ENCODE results near the gene MX2.

DNA sequence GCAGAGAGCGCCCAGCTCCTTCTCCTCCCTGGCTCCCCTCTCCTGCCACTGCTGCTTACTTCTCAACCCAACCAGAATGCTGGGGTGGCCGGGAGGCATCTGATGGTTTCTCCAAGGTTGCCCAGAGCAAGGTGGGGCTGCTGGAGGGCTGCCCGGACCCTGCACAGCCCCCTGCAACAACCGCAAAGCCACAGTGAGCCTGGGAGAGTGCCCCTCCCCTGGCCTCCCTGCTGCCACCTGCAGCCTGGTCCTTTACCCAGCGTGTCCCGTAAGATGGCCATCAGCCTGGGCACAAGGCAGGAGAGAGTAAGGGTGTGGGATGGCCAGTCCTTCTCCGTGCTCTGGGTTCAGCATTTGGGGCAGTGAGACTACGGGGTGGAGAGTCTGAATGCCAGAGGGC is 17.0 kb downstream of the MX2 start:
- TF ChIP-seq, protein P1, sequence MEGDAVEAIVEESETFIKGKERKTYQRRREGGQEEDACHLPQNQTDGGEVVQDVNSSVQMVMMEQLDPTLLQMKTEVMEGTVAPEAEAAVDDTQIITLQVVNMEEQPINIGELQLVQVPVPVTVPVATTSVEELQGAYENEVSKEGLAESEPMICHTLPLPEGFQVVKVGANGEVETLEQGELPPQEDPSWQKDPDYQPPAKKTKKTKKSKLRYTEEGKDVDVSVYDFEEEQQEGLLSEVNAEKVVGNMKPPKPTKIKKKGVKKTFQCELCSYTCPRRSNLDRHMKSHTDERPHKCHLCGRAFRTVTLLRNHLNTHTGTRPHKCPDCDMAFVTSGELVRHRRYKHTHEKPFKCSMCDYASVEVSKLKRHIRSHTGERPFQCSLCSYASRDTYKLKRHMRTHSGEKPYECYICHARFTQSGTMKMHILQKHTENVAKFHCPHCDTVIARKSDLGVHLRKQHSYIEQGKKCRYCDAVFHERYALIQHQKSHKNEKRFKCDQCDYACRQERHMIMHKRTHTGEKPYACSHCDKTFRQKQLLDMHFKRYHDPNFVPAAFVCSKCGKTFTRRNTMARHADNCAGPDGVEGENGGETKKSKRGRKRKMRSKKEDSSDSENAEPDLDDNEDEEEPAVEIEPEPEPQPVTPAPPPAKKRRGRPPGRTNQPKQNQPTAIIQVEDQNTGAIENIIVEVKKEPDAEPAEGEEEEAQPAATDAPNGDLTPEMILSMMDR (conservative IDR thresholded peaks at IDR 0.05 in 1 of 2, IDR thresholded peaks at IDR 0.05 in 1 of 2; ENCODE audit: low read depth in 1 of 2, low read length in 2 of 2), result no peak
- no peak for TF ChIP-seq EZH2 (IDR thresholded peaks at IDR 0.05; ENCODE audit: low read length, missing control alignments)

Measured in fibroblast of lung (primary cell).